Breast epithelium (tissue), 4 donors: ENCODE data around the gene CCDC14. TPM values are rescaled to one million over a fixed set of nuclear protein-coding genes. Genes with fewer than 3 reads are reported as not detected.
"Not testable (repeated sequence)": the region's sequence is repeated elsewhere in the genome, so short reads cannot be mapped to it uniquely, and the experiment has no call there.

Experiments used
- DNase-seq, 2 donors: peaks; one replicate each; pipeline ENCODE4 v3.0.0-alpha.2; 2019; ENCODE audit warnings: low spot score in 2 of 2
- H3K27ac ChIP-seq, 2 donors: fragments of 200-600 bp; sonication (generic) in 1 of 2; one replicate each; pipeline ENCODE4 v1.5.1; 2016 to 2019; ENCODE audit warnings: mild to moderate bottlenecking in 1 of 2
- H3K27me3 ChIP-seq, 2 donors: fragments of 200-600 bp; sonication (generic) in 1 of 2; one replicate each; pipeline versions ENCODE4 v1.5.1 to v1.6.0; 2017 to 2019; ENCODE audit warnings: control low read depth in 1 of 2, mild to moderate bottlenecking in 1 of 2
- H3K36me3 ChIP-seq: fragments of 200-600 bp; one replicate; pipeline ENCODE4 v1.5.1; 2019
- H3K4me1 ChIP-seq, 2 donors: fragments of 200-600 bp; sonication (generic); one replicate each; pipeline ENCODE4 v1.5.1; 2016 to 2019; ENCODE audit warnings: control low read depth in 1 of 2
- H3K4me3 ChIP-seq, 3 donors: fragments of 200-600 bp; sonication (generic); 1 replicate in 2 of 3; 2 replicates in 1 of 3; pipeline ENCODE4 v1.5.1; 2016 to 2019; ENCODE audit warnings: mild to moderate bottlenecking in 3 of 3, moderate library complexity in 2 of 3
- H3K9me3 ChIP-seq, 2 donors: fragments of 200-600 bp; sonication (generic) in 1 of 2; one replicate each; pipeline ENCODE4 v1.5.1; 2016 to 2019; ENCODE audit warnings: control low read depth in 1 of 2
- CTCF ChIP-seq, 3 donors: fragments of 450-650 bp; IDR thresholded peaks; one replicate each; pipeline ENCODE4 v1.5.1; 2016 to 2017; ENCODE audit warnings: antibody characterized with exemption in 3 of 3, mild to moderate bottlenecking in 3 of 3, moderate library complexity in 3 of 3
- POLR2A ChIP-seq: fragments of 450-650 bp; IDR thresholded peaks from one replicate; pipeline ENCODE4 v1.6.1; 2016; ENCODE audit warnings: antibody characterized with exemption, mild to moderate bottlenecking, moderate library complexity
- POLR2AphosphoS5 ChIP-seq, 3 donors: sonication (generic); formaldehyde crosslinking; IDR thresholded peaks; one replicate each; pipeline ENCODE4 v1.6.1; 2017; ENCODE audit warnings: antibody characterized with exemption in 3 of 3
- intact Hi-C: fragments of 100-400 bp; cut with DNase I; formaldehyde crosslinking; loops from one replicate; pipeline ENCODE4 v1.15.1; 2023; ENCODE audit warnings: low total_unique reads
- total RNA-seq, 3 donors: library from RNA; depleted of rRNA; stranded (reverse); fragments of >200 nt; gene quantifications; one replicate each; pipeline ENCODE4 v1.1.0, GENCODE V29; 2016

The CCDC14 gene
- total RNA-seq, result 10 to 100 TPM; 43.2 to 94.7 (median 49.5) TPM

GRCh38 chr3:123960781-123961507, at the start of gene CCDC14:
CCDC14 (minus strand) TSS chr3:123961229; CDS start chr3:123961173, 56 bp downstream.
- TF ChIP-seq POLR2AphosphoS5 (IDR thresholded peaks at IDR 0.05) (peak; percentile 44 to 73 (median 68)), POLR2A (peak; percentile 18), CTCF (IDR thresholded peaks at IDR 0.05) (no peak)
- Histone ChIP-seq H3K36me3 (no peaks in the 10 kb centered on the region), H3K27ac (peak within 1 kb of the TSS; percentile 82 to 87), H3K9me3 (no peaks in the 10 kb centered on the region), H3K4me1 (peaks cover 0 to 5% of the 10 kb centered on the region in 2 donors), H3K27me3 (no peaks in the 10 kb centered on the region), H3K4me3 (peak within 1 kb of the TSS; percentile 54 to 73 (median 64))
- intact Hi-C loops, result no loop called here
- peak; percentile 74 to 78 for DNase-seq

- intact Hi-C loops, H3K9me3 ChIP-seq, DNase-seq, H3K4me1 ChIP-seq, H3K4me3 ChIP-seq, H3K27me3 ChIP-seq, H3K36me3 ChIP-seq, H3K27ac ChIP-seq: not testable (repeated sequence)
These were observed 47.3 kb upstream of the CCDC14 start for GRCh38 chr3:124008321-124008720.

GRCh38 chr3:124007186-124007585, 46.2 kb upstream of the CCDC14 start:
- no peak overlapping the region for H3K4me3 ChIP-seq
- H3K36me3 ChIP-seq, result no peaks in the 10 kb centered on the region
- H3K4me1 ChIP-seq, result no peaks in the 10 kb centered on the region
- H3K27me3 ChIP-seq, result no peaks in the 10 kb centered on the region
- intact Hi-C loops, result no loop called here
- TF ChIP-seq POLR2AphosphoS5 (IDR thresholded peaks at IDR 0.05), result no peak
- no peak for TF ChIP-seq CTCF (IDR thresholded peaks at IDR 0.05)
- TF ChIP-seq POLR2A, result no peak
- no peaks in the 10 kb centered on the region for H3K9me3 ChIP-seq
- no peak for DNase-seq
- no peak overlapping the region for H3K27ac ChIP-seq

GRCh38 chr3:124002405-124003079, 41.5 kb upstream of the CCDC14 start:
- H3K36me3 ChIP-seq, intact Hi-C loops, H3K4me3 ChIP-seq, H3K4me1 ChIP-seq, H3K27ac ChIP-seq, H3K9me3 ChIP-seq, H3K27me3 ChIP-seq, DNase-seq: not testable (repeated sequence)

- H3K4me1 ChIP-seq, DNase-seq, H3K36me3 ChIP-seq: not testable (repeated sequence)
These were observed 40.3 kb upstream of the CCDC14 start for GRCh38 chr3:124001366-124001765.

GRCh38 chr3:123997543-123997942, 36.5 kb upstream of the CCDC14 start:
- Histone ChIP-seq H3K36me3 (no peaks in the 10 kb centered on the region), H3K27ac (no peak overlapping the region), H3K4me1 (no peaks in the 10 kb centered on the region), H3K27me3 (no peaks in the 10 kb centered on the region), H3K9me3 (no peaks in the 10 kb centered on the region), H3K4me3 (no peak overlapping the region)
- no peak for DNase-seq
- intact Hi-C loops, result no loop called here
- no peak for TF ChIP-seq POLR2A
- TF ChIP-seq CTCF (IDR thresholded peaks at IDR 0.05), result no peak
- no peak for TF ChIP-seq POLR2AphosphoS5 (IDR thresholded peaks at IDR 0.05)

More at GRCh38 chr3:124001366-124001765, 40.3 kb upstream of the CCDC14 start:
- intact Hi-C loops, H3K4me3 ChIP-seq, H3K27ac ChIP-seq, H3K27me3 ChIP-seq, H3K9me3 ChIP-seq: not testable (repeated sequence)
